Measurements from ENCODE around the gene SLC24A3.

- TF ChIP-seq CTCF (IDR thresholded peaks at IDR 0.05) = no peak
- no peak for TF ChIP-seq POLR2A (IDR thresholded peaks at IDR 0.05)
- no peak for TF ChIP-seq EP300 (IDR thresholded peaks at IDR 0.05)
- no peak for TF ChIP-seq POLR2AphosphoS5 (IDR thresholded peaks at IDR 0.05)
Observed at GRCh38 chr20:19427913-19428312, 215.5 kb downstream of the SLC24A3 start.

All from suprapubic skin (tissue), 4 donors.